ENCODE measurements around the gene EGFL7. TPM values are rescaled to one million over a fixed set of nuclear protein-coding genes. Genes with fewer than 3 reads are reported as not detected.
"Not testable (repeated sequence)": the region's sequence is repeated elsewhere in the genome, so short reads cannot be mapped to it uniquely, and the experiment has no call there.

Gene EGFL7
- total RNA-seq, 1 donor from 2014 or later: 13.0 TPM

- peak; percentile 4 for ATAC-seq
These were observed 38.4 kb downstream of the EGFL7 start for GRCh38 chr9:136700959-136701667.

- peak; percentile 6 for ATAC-seq
These were observed 38.9 kb downstream of the EGFL7 start for GRCh38 chr9:136701668-136702053.

- no peak for ATAC-seq
These were observed 40.7 kb downstream of the EGFL7 start for GRCh38 chr9:136703276-136703860.

GRCh38 chr9:136704741-136705140 lies 42.0 kb downstream of the EGFL7 start:
- not testable (repeated sequence) for ATAC-seq

- no peak for ATAC-seq
These were observed 42.8 kb downstream of the EGFL7 start for GRCh38 chr9:136705564-136705963.

GRCh38 chr9:136707011-136707410 lies 44.3 kb downstream of the EGFL7 start:
- ATAC-seq: no peak

GRCh38 chr9:136707849-136708517 lies 45.3 kb downstream of the EGFL7 start:
- ATAC-seq: no peak

- ATAC-seq: no peak
These were observed 46.9 kb downstream of the EGFL7 start for GRCh38 chr9:136709454-136710109.

GRCh38 chr9:136710543-136710942 lies 47.8 kb downstream of the EGFL7 start:
- no peak for ATAC-seq

GRCh38 chr9:136711219-136711648 lies 48.5 kb downstream of the EGFL7 start:
- not testable (repeated sequence) for ATAC-seq

GRCh38 chr9:136711751-136712689 lies 49.3 kb downstream of the EGFL7 start, which contains the start of gene DIPK1B:
Gene DIPK1B (plus strand): TSS chr9:136712572. CDS start chr9:136712666, 94 bp downstream.
- peak; percentile 13 for ATAC-seq

- no peak for ATAC-seq
These were observed 50.2 kb downstream of the EGFL7 start for GRCh38 chr9:136712690-136713544.

GRCh38 chr9:136713550-136713949 lies 50.8 kb downstream of the EGFL7 start:
- ATAC-seq: no peak

GRCh38 chr9:136714096-136714892 lies 51.6 kb downstream of the EGFL7 start:
- peak; percentile 21 for ATAC-seq

GRCh38 chr9:136714893-136715274 lies 52.2 kb downstream of the EGFL7 start:
- ATAC-seq: no peak

- no peak for ATAC-seq
These were observed 54.7 kb downstream of the EGFL7 start for GRCh38 chr9:136717399-136717798.

- ATAC-seq: no peak
These were observed 55.9 kb downstream of the EGFL7 start for GRCh38 chr9:136718345-136719194.

GRCh38 chr9:136719195-136719880 lies 56.6 kb downstream of the EGFL7 start:
- peak; percentile 3 for ATAC-seq

Data from esophagus mucosa (tissue), 1 donor.